WTC11 (cell line): ENCODE results near the gene SGSM2. TPM values are rescaled to one million over a fixed set of nuclear protein-coding genes. Genes with fewer than 3 reads are reported as not detected.

Experiments used
- ATAC-seq: fragments of 200-7000 bp; cut with Tn5 transposase; 2 replicates; pipeline ENCODE4 v1.10.0; 2021; ENCODE audit warnings: mild to moderate bottlenecking, moderate library complexity
- CTCF ChIA-PET: fragments of 300-600 bp; sonication (Branson Sonifier 250); formaldehyde crosslinking; loops from one replicate; lab custom pipeline; 2021; ENCODE audit warnings: antibody characterized with exemption; lab: Charles Lee
- POLR2A ChIA-PET: fragments of 350-600 bp; sonication (Branson Sonifier 250); formaldehyde crosslinking; loops from one replicate; lab custom pipeline; 2021; ENCODE audit warnings: antibody characterized with exemption; lab: Charles Lee
- DNase-seq: peaks from one replicate; pipeline ENCODE4 v3.0.0; 2021; ENCODE audit warnings: low spot score
- H3K27ac Mint-ChIP-seq: 2 replicates; pipeline ENCODE4 v1.8.0; 2021; ENCODE audit warnings: mixed read lengths
- H3K27me3 Mint-ChIP-seq: 2 replicates; pipeline ENCODE4 v1.8.0; 2021; ENCODE audit warnings: low read depth, mild to moderate bottlenecking, moderate library complexity, mixed read lengths
- H3K36me3 Mint-ChIP-seq: 2 replicates; pipeline ENCODE4 v1.8.0; 2021; ENCODE audit warnings: mixed read lengths
- H3K4me1 Mint-ChIP-seq: 2 replicates; pipeline ENCODE4 v1.8.0; 2022; ENCODE audit warnings: mixed read lengths
- H3K4me3 Mint-ChIP-seq: 2 replicates; pipeline ENCODE4 v1.8.0; 2021; ENCODE audit warnings: mild to moderate bottlenecking, moderate library complexity, mixed read lengths
- H3K9me3 Mint-ChIP-seq: 2 replicates; pipeline ENCODE4 v1.8.0; 2021; ENCODE audit warnings: mixed read lengths
- CBFB ChIP-seq: sonication (generic); formaldehyde crosslinking; IDR thresholded peaks from 2 replicates; pipeline ENCODE4 v1.8.1; 2022; ENCODE audit warnings: mild to moderate bottlenecking, low read depth, missing genetic modification reagents
- CREB1 ChIP-seq: sonication (generic); formaldehyde crosslinking; IDR thresholded peaks from 2 replicates; pipeline ENCODE4 v1.8.0; 2023; ENCODE audit warnings: mild to moderate bottlenecking, missing genetic modification reagents
- FOXK1 ChIP-seq: sonication (generic); formaldehyde crosslinking; IDR thresholded peaks from 2 replicates; pipeline ENCODE4 v1.8.0; 2022; ENCODE audit warnings: mild to moderate bottlenecking, moderate library complexity, missing genetic modification reagents
- GABPB1 ChIP-seq: sonication (generic); formaldehyde crosslinking; IDR thresholded peaks from 2 replicates; pipeline ENCODE4 v1.8.1; 2023; ENCODE audit warnings: mild to moderate bottlenecking, missing genetic modification reagents
- IRF2 ChIP-seq: sonication (generic); formaldehyde crosslinking; IDR thresholded peaks from 2 replicates; pipeline ENCODE4 v1.8.0; 2022; ENCODE audit warnings: low read depth, missing genetic modification reagents, borderline replicate concordance
- PRRX2 ChIP-seq: fragments of 250-450 bp; sonication (Bioruptor Pico); IDR thresholded peaks from 2 replicates; pipeline ENCODE4 v1.8.0; 2021; ENCODE audit warnings: mild to moderate bottlenecking
- SMAD3 ChIP-seq: sonication (generic); formaldehyde crosslinking; IDR thresholded peaks from 2 replicates; pipeline ENCODE4 v1.8.0; 2022; ENCODE audit warnings: missing genetic modification reagents, mild to moderate bottlenecking, borderline replicate concordance
- TEAD1 ChIP-seq: sonication (generic); formaldehyde crosslinking; IDR thresholded peaks from 2 replicates; pipeline ENCODE4 v1.8.0; 2022; ENCODE audit warnings: mild to moderate bottlenecking, missing genetic modification reagents
- ZNF219 ChIP-seq: sonication (generic); formaldehyde crosslinking; IDR thresholded peaks from 2 replicates; pipeline ENCODE4 v1.8.0; 2023; ENCODE audit warnings: missing genetic modification reagents, mild to moderate bottlenecking, borderline replicate concordance
- total RNA-seq: library from RNA; stranded (reverse); gene quantifications from 3 replicates; pipeline ENCODE4 v1.2.3, GENCODE V29; 2021
- TF ChIP-seq, protein P1 (sequence below): sonication (generic); formaldehyde crosslinking; IDR thresholded peaks from 2 replicates; pipeline ENCODE4 v1.8.0; 2023; ENCODE audit warnings: missing genetic modification reagents, mild to moderate bottlenecking, borderline replicate concordance
- TF ChIP-seq, protein P2 (sequence below): sonication (generic); formaldehyde crosslinking; IDR thresholded peaks from 2 replicates; pipeline ENCODE4 v1.8.0; 2022; ENCODE audit warnings: mild to moderate bottlenecking, missing genetic modification reagents
- TF ChIP-seq, protein P3 (sequence below): sonication (generic); formaldehyde crosslinking; IDR thresholded peaks from 2 replicates; pipeline ENCODE4 v1.8.1; 2022; ENCODE audit warnings: missing genetic modification reagents, borderline replicate concordance
- TF ChIP-seq, protein P4 (sequence below): sonication (generic); formaldehyde crosslinking; IDR thresholded peaks from 2 replicates; pipeline ENCODE4 v1.8.0; 2023; ENCODE audit warnings: missing genetic modification reagents
- TF ChIP-seq, protein P5 (sequence below): sonication (generic); formaldehyde crosslinking; IDR thresholded peaks from 2 replicates; pipeline ENCODE4 v1.8.1; 2023; ENCODE audit warnings: mild to moderate bottlenecking, missing genetic modification reagents
- TF ChIP-seq, protein P6 (sequence below): fragments of 250-450 bp; sonication (Bioruptor Pico); IDR thresholded peaks from 2 replicates; pipeline ENCODE4 v1.9.0; 2021; ENCODE audit warnings: moderate library complexity, mild to moderate bottlenecking, inconsistent platforms, borderline replicate concordance
- TF ChIP-seq, protein P7 (sequence below): sonication (generic); formaldehyde crosslinking; IDR thresholded peaks from 2 replicates; pipeline ENCODE4 v1.8.1; 2022; ENCODE audit warnings: low read depth, mild to moderate bottlenecking, moderate library complexity, missing genetic modification reagents, borderline replicate concordance
- TF ChIP-seq, protein P8 (sequence below): sonication (generic); formaldehyde crosslinking; IDR thresholded peaks from 2 replicates; pipeline ENCODE4 v1.8.1; 2023; ENCODE audit warnings: mild to moderate bottlenecking, missing genetic modification reagents, moderate library complexity
- TF ChIP-seq, protein P9 (sequence below): fragments of 250-450 bp; sonication (Bioruptor Pico); IDR thresholded peaks from 2 replicates; pipeline ENCODE4 v1.8.0; 2021; ENCODE audit warnings: mild to moderate bottlenecking

The SGSM2 gene
- total RNA-seq, 1 experiment from 2014 or later, result 50.3 TPM

DNA sequence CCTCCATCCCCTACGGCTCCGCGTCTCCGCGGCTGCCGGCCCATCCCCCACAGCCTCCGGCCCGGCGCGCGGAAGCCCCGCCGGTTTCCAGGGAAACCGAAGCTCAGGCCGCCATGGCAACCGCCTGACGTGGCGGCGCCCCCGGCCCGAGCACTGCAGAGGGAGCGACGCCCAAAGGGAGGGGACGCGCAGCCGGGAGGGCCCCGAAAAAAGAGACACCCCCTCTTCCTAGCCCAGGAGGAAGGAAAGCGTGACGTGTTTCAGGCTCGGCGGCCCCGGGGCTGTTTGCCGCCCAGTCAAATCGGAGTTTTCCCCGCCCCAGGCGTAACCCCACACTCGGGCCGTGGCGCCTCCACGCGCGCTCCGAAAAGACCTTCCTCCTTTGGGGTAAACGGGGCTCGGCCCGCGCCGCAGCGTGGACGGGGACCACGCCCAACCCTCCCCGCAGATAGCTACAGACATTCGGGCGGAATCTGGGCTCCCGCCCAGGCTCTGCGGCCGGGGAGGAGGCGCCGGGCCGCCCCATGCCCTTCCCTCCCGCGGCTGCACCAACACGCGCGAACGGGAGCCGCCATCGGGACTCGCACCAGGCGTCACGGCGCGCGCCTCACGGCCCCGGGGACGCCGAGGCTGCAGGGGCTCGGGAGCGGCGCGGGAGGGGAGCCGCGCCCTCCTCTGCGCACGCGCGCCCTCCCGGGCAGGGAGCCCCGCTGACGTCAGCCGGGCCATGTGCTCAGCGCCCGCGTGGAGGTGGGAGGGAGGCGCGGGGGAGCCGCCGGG is 56.1 kb downstream of the SGSM2 start (continued):
- TF ChIP-seq, protein P1, sequence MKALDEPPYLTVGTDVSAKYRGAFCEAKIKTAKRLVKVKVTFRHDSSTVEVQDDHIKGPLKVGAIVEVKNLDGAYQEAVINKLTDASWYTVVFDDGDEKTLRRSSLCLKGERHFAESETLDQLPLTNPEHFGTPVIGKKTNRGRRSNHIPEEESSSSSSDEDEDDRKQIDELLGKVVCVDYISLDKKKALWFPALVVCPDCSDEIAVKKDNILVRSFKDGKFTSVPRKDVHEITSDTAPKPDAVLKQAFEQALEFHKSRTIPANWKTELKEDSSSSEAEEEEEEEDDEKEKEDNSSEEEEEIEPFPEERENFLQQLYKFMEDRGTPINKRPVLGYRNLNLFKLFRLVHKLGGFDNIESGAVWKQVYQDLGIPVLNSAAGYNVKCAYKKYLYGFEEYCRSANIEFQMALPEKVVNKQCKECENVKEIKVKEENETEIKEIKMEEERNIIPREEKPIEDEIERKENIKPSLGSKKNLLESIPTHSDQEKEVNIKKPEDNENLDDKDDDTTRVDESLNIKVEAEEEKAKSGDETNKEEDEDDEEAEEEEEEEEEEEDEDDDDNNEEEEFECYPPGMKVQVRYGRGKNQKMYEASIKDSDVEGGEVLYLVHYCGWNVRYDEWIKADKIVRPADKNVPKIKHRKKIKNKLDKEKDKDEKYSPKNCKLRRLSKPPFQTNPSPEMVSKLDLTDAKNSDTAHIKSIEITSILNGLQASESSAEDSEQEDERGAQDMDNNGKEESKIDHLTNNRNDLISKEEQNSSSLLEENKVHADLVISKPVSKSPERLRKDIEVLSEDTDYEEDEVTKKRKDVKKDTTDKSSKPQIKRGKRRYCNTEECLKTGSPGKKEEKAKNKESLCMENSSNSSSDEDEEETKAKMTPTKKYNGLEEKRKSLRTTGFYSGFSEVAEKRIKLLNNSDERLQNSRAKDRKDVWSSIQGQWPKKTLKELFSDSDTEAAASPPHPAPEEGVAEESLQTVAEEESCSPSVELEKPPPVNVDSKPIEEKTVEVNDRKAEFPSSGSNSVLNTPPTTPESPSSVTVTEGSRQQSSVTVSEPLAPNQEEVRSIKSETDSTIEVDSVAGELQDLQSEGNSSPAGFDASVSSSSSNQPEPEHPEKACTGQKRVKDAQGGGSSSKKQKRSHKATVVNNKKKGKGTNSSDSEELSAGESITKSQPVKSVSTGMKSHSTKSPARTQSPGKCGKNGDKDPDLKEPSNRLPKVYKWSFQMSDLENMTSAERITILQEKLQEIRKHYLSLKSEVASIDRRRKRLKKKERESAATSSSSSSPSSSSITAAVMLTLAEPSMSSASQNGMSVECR (CRISPR knock-in tag), result no peak
- 0 out of 2 replicates have a peak, but pooled peaks have one; percentile 28 for TF ChIP-seq TEAD1 (CRISPR knock-in tag)
- TF ChIP-seq, protein P2, sequence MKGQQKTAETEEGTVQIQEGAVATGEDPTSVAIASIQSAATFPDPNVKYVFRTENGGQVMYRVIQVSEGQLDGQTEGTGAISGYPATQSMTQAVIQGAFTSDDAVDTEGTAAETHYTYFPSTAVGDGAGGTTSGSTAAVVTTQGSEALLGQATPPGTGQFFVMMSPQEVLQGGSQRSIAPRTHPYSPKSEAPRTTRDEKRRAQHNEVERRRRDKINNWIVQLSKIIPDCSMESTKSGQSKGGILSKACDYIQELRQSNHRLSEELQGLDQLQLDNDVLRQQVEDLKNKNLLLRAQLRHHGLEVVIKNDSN (CRISPR knock-in tag), result 0 out of 2 replicates have a peak, but pooled peaks have one; percentile 44

DNA sequence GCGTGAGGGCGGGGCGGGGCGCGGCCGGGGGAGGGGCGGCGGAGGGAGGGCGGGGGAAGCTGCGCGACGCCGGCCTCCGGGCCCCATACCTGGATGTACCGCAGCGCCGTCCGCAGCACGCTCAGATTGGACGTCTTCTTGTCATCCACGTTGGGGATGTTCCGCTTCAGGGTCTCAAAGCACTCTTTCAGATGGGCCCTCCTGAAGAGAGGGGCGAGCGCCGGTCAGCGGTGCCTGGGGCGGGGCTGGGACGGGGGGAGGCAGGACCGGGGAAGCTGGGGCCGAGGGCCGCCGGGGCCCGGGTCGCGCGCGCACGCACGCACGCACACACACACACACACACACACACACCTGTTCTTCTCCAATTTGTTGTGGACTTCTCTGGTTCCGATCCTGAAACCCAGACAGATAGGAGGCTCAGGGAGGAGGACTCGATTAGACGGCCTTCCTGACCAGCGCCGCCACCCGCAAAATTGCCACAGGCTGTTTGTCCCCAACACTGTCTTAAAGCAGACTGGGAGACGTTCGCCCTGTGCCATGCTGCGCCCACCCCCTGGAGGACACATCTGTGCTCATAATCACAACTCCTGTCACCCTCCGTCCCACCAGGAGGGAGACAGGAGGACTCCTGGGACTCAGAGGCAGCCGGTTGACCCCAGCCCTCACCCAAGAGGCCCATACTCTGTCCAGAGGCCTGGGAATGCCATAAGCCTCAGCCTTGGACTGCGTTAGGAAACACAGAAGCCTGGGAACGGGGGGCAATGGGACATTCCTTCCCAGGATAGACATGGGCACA is 56.9 kb downstream of the SGSM2 start:
- CTCF ChIA-PET, result interaction anchor here (0.6 to 5.2 kb wide), 5 partner anchors 7 to 355 kb away, joined by 3 to 84 read pairs (median 6); no protein-coding TSS in a partner anchor
- no peak for TF ChIP-seq SMAD3 (CRISPR knock-in tag)
- TF ChIP-seq, protein P3, sequence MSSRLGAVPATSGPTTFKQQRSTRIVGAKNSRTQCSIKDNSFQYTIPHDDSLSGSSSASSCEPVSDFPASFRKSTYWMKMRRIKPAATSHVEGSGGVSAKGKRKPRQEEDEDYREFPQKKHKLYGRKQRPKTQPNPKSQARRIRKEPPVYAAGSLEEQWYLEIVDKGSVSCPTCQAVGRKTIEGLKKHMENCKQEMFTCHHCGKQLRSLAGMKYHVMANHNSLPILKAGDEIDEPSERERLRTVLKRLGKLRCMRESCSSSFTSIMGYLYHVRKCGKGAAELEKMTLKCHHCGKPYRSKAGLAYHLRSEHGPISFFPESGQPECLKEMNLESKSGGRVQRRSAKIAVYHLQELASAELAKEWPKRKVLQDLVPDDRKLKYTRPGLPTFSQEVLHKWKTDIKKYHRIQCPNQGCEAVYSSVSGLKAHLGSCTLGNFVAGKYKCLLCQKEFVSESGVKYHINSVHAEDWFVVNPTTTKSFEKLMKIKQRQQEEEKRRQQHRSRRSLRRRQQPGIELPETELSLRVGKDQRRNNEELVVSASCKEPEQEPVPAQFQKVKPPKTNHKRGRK (CRISPR knock-in tag), result no peak
- TF ChIP-seq, protein P4, sequence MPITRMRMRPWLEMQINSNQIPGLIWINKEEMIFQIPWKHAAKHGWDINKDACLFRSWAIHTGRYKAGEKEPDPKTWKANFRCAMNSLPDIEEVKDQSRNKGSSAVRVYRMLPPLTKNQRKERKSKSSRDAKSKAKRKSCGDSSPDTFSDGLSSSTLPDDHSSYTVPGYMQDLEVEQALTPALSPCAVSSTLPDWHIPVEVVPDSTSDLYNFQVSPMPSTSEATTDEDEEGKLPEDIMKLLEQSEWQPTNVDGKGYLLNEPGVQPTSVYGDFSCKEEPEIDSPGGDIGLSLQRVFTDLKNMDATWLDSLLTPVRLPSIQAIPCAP (CRISPR knock-in tag), result no peak
- TF ChIP-seq IRF2, result no peak
- TF ChIP-seq, protein P5, sequence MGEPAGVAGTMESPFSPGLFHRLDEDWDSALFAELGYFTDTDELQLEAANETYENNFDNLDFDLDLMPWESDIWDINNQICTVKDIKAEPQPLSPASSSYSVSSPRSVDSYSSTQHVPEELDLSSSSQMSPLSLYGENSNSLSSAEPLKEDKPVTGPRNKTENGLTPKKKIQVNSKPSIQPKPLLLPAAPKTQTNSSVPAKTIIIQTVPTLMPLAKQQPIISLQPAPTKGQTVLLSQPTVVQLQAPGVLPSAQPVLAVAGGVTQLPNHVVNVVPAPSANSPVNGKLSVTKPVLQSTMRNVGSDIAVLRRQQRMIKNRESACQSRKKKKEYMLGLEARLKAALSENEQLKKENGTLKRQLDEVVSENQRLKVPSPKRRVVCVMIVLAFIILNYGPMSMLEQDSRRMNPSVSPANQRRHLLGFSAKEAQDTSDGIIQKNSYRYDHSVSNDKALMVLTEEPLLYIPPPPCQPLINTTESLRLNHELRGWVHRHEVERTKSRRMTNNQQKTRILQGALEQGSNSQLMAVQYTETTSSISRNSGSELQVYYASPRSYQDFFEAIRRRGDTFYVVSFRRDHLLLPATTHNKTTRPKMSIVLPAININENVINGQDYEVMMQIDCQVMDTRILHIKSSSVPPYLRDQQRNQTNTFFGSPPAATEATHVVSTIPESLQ (CRISPR knock-in tag), result no peak
- TF ChIP-seq CREB1 (CRISPR knock-in tag), result no peak
- TF ChIP-seq CBFB, result no peak
- TF ChIP-seq, protein P6, sequence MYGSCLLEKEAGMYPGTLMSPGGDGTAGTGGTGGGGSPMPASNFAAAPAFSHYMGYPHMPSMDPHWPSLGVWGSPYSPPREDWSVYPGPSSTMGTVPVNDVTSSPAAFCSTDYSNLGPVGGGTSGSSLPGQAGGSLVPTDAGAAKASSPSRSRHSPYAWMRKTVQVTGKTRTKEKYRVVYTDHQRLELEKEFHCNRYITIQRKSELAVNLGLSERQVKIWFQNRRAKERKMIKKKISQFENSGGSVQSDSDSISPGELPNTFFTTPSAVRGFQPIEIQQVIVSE (CRISPR knock-in tag), result no peak
- no peak for TF ChIP-seq FOXK1 (CRISPR knock-in tag)
- no peak for TF ChIP-seq ZNF219 (CRISPR knock-in tag)
- TF ChIP-seq TEAD1 (CRISPR knock-in tag), result no peak
- TF ChIP-seq, protein P7, sequence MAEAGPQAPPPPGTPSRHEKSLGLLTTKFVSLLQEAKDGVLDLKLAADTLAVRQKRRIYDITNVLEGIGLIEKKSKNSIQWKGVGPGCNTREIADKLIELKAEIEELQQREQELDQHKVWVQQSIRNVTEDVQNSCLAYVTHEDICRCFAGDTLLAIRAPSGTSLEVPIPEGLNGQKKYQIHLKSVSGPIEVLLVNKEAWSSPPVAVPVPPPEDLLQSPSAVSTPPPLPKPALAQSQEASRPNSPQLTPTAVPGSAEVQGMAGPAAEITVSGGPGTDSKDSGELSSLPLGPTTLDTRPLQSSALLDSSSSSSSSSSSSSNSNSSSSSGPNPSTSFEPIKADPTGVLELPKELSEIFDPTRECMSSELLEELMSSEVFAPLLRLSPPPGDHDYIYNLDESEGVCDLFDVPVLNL (CRISPR knock-in tag), result no peak
- no peak for TF ChIP-seq PRRX2 (CRISPR knock-in tag)
- TF ChIP-seq, protein P8, sequence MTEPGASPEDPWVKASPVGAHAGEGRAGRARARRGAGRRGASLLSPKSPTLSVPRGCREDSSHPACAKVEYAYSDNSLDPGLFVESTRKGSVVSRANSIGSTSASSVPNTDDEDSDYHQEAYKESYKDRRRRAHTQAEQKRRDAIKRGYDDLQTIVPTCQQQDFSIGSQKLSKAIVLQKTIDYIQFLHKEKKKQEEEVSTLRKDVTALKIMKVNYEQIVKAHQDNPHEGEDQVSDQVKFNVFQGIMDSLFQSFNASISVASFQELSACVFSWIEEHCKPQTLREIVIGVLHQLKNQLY (CRISPR knock-in tag), result no peak
- TF ChIP-seq GABPB1, result no peak
- TF ChIP-seq, protein P9, sequence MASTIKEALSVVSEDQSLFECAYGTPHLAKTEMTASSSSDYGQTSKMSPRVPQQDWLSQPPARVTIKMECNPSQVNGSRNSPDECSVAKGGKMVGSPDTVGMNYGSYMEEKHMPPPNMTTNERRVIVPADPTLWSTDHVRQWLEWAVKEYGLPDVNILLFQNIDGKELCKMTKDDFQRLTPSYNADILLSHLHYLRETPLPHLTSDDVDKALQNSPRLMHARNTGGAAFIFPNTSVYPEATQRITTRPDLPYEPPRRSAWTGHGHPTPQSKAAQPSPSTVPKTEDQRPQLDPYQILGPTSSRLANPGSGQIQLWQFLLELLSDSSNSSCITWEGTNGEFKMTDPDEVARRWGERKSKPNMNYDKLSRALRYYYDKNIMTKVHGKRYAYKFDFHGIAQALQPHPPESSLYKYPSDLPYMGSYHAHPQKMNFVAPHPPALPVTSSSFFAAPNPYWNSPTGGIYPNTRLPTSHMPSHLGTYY (CRISPR knock-in tag), result no peak

More for the DNA sequence above, 56.9 kb downstream of the SGSM2 start:
- peak; percentile 3 for ATAC-seq
- Mint-ChIP-seq H3K27ac (peak overlapping the region; percentile 96), H3K27me3 (no peaks in the 10 kb centered on the region), H3K36me3 (no peaks in the 10 kb centered on the region), H3K4me3 (peak overlapping the region; percentile 79), H3K9me3 (no peaks in the 10 kb centered on the region), H3K4me1 (peaks cover 46% of the 10 kb centered on the region)
- POLR2A ChIA-PET, result interaction anchor here (1.8 to 2.2 kb wide), 2 partner anchors 8 to 22 kb away, joined by 7 to 13 read pairs; no protein-coding TSS in a partner anchor
- DNase-seq, result no peak
